H1 (cell line): ENCODE measurements around the gene ACER3. TPM values are rescaled to one million over a fixed set of nuclear protein-coding genes. Genes with fewer than 3 reads are reported as not detected.

Experiments
- CTCF ChIA-PET: fragments of 300-600 bp; sonication (Branson Sonifier 250); formaldehyde crosslinking; loops from one replicate; lab custom pipeline; 2021; ENCODE audit not compliant: partially characterized antibody; lab: Charles Lee
- POLR2A ChIA-PET: fragments of 300-600 bp; sonication (Branson Sonifier 250); formaldehyde crosslinking; loops from one replicate; lab custom pipeline; 2021; ENCODE audit warnings: inconsistent platforms; ENCODE audit not compliant: partially characterized antibody; lab: Charles Lee
- DNase-seq, 2 experiments: peaks; one replicate each; pipeline versions ENCODE4 v3.0.0 to v3.0.0-alpha.2; 2010 to 2022; ENCODE audit warnings: low spot score in 2 of 2, low read depth in 1 of 2, mixed read lengths in 1 of 2
- FAIRE-seq: peaks from 2 replicates; lab custom pipeline; 2011; peaks lifted over from hg19 to GRCh38; lab: Jason Lieb, UNC
- H2AFZ ChIP-seq: 2 replicates; pipeline ENCODE4 v1.8.1; 2012; ENCODE audit warnings: low read length, inconsistent platforms
- H2AK5ac ChIP-seq: 2 replicates; pipeline ENCODE4 v1.6.1; 2013; ENCODE audit warnings: low read depth, low read length
- H2BK120ac ChIP-seq: replicated peaks from 2 replicates; pipeline ENCODE3; 2013; ENCODE audit warnings: low read depth, low read length, inconsistent platforms
- H2BK12ac ChIP-seq: 2 replicates; pipeline ENCODE4 v1.6.1; 2013; ENCODE audit warnings: low read depth, low read length
- H2BK15ac ChIP-seq: 2 replicates; pipeline ENCODE4 v1.6.1; 2013; ENCODE audit warnings: low read length
- H2BK20ac ChIP-seq: 2 replicates; pipeline ENCODE4 v1.6.1; 2013; ENCODE audit warnings: low read length
- H2BK5ac ChIP-seq: 2 replicates; pipeline ENCODE4 v1.6.1; 2013; ENCODE audit warnings: low read depth, low read length
- H3K14ac ChIP-seq: 2 replicates; pipeline ENCODE4 v1.6.1; 2013; ENCODE audit warnings: inconsistent platforms; ENCODE audit not compliant: insufficient read length
- H3K18ac ChIP-seq: 2 replicates; pipeline ENCODE4 v1.6.1; 2013; ENCODE audit warnings: low read length; ENCODE audit errors: extremely low read depth
- H3K23ac ChIP-seq: 2 replicates; pipeline ENCODE4 v1.6.1; 2013; ENCODE audit warnings: inconsistent platforms; ENCODE audit not compliant: insufficient read length
- H3K23me2 ChIP-seq: 2 replicates; pipeline ENCODE4 v1.6.1; 2013; ENCODE audit warnings: low read depth, low read length
- H3K27ac ChIP-seq: 2 replicates; pipeline ENCODE4 v1.6.1; 2011; ENCODE audit warnings: low read depth, low read length, inconsistent platforms
- H3K27me3 ChIP-seq, 4 experiments: replicated peaks in 1 of 4; 1 replicate in 1 of 4; 2 replicates in 3 of 4; pipeline versions ENCODE4 v1.6.1 to v1.8.1; 2011 to 2013; ENCODE audit warnings: low read length in 3 of 4, mild to moderate bottlenecking in 3 of 4, inconsistent platforms in 2 of 4, mixed read lengths in 2 of 4, moderate library complexity in 1 of 4; ENCODE audit not compliant: control insufficient read depth in 3 of 4, insufficient read depth in 3 of 4; ENCODE audit errors: extremely low read depth in 1 of 4
- H3K36me3 ChIP-seq, 4 experiments: 2 replicates each; pipeline versions ENCODE4 v1.6.1 to v1.8.1; 2011 to 2013; ENCODE audit warnings: mild to moderate bottlenecking in 4 of 4, low read length in 3 of 4, moderate library complexity in 2 of 4, control low read depth in 1 of 4, inconsistent platforms in 1 of 4; ENCODE audit not compliant: insufficient read depth in 4 of 4, control insufficient read depth in 2 of 4
- H3K4ac ChIP-seq: replicated peaks from 2 replicates; pipeline ENCODE3; 2013; ENCODE audit warnings: low read length, low read depth, mixed read lengths, inconsistent platforms; ENCODE audit not compliant: insufficient read length
- H3K4me1 ChIP-seq, 4 experiments: replicated peaks in 1 of 4; 1 replicate in 1 of 4; 2 replicates in 3 of 4; pipeline versions ENCODE4 v1.6.1 to v1.8.1; 2011 to 2013; ENCODE audit warnings: low read length in 3 of 4, inconsistent platforms in 2 of 4, mixed read lengths in 1 of 4; ENCODE audit not compliant: insufficient read depth in 4 of 4, control insufficient read depth in 3 of 4
- H3K4me2 ChIP-seq, 2 experiments: 2 replicates each; pipeline versions ENCODE4 v1.6.1 to v1.8.1; 2011 to 2013; ENCODE audit warnings: low read depth in 2 of 2, low read length in 2 of 2, control low read depth in 1 of 2, inconsistent platforms in 1 of 2, mild to moderate bottlenecking in 1 of 2; ENCODE audit not compliant: insufficient read depth in 1 of 2
- H3K4me3 ChIP-seq, 4 experiments: fragments of 200-600, 300-600 bp in 1 of 4; sonication (generic), shearing (Covaris generic), sonication (Bioruptor Twin) in 1 of 4; 2 replicates each; pipeline versions ENCODE4 v1.5.1 to v1.8.1; 2011 to 2016; ENCODE audit warnings: low read length in 4 of 4, low read depth in 3 of 4, control low read depth in 2 of 4, inconsistent platforms in 2 of 4, mild to moderate bottlenecking in 2 of 4, mixed read lengths in 1 of 4, moderate library complexity in 1 of 4; ENCODE audit not compliant: insufficient read depth in 2 of 4; ENCODE audit errors: extremely low read depth in 1 of 4
- H3K56ac ChIP-seq: replicated peaks from 2 replicates; pipeline ENCODE3; 2013; ENCODE audit warnings: low read depth, mild to moderate bottlenecking, mixed read lengths, low read length, inconsistent platforms; ENCODE audit not compliant: insufficient read length
- H3K79me1 ChIP-seq: 2 replicates; pipeline ENCODE4 v1.6.1; 2013; ENCODE audit warnings: low read depth, low read length, control low read depth
- H3K79me2 ChIP-seq, 2 experiments: 2 replicates each; pipeline versions ENCODE4 v1.6.1 to v1.8.1; 2012 to 2013; ENCODE audit warnings: low read length in 2 of 2, mild to moderate bottlenecking in 2 of 2, inconsistent platforms in 1 of 2; ENCODE audit not compliant: insufficient read depth in 2 of 2, control insufficient read depth in 1 of 2
- H3K9ac ChIP-seq, 4 experiments: replicated peaks in 1 of 4; 1 replicate in 1 of 4; 2 replicates in 3 of 4; pipeline versions ENCODE4 v1.6.1 to v1.8.1; 2011 to 2013; ENCODE audit warnings: low read depth in 3 of 4, low read length in 3 of 4, control low read depth in 2 of 4, mild to moderate bottlenecking in 2 of 4, moderate library complexity in 2 of 4, inconsistent platforms in 1 of 4; ENCODE audit errors: extremely low read depth in 1 of 4
- H3K9me3 ChIP-seq, 2 experiments: 2 replicates each; pipeline versions ENCODE4 v1.6.1 to v1.8.1; 2012 to 2013; ENCODE audit warnings: mild to moderate bottlenecking in 2 of 2, moderate library complexity in 2 of 2, control low read depth in 1 of 2, inconsistent platforms in 1 of 2, low read depth in 1 of 2, low read length in 1 of 2, mixed read lengths in 1 of 2; ENCODE audit not compliant: insufficient read depth in 2 of 2
- H4K20me1 ChIP-seq, 2 experiments: replicated peaks in 1 of 2; 2 replicates each; pipeline versions ENCODE3 to v1.8.1; 2011 to 2013; ENCODE audit warnings: inconsistent platforms in 2 of 2, low read length in 2 of 2, mild to moderate bottlenecking in 1 of 2; ENCODE audit not compliant: insufficient read depth in 2 of 2, control insufficient read depth in 1 of 2
- H4K5ac ChIP-seq: 2 replicates; pipeline ENCODE4 v1.6.1; 2013; ENCODE audit warnings: low read length, low read depth, mixed read lengths, inconsistent platforms; ENCODE audit not compliant: insufficient read length
- H4K8ac ChIP-seq: 2 replicates; pipeline ENCODE4 v1.8.0; 2013; ENCODE audit warnings: mild to moderate bottlenecking, moderate library complexity, low read length, inconsistent platforms; ENCODE audit not compliant: insufficient read depth; ENCODE audit errors: extremely low read depth
- H4K91ac ChIP-seq: replicated peaks from 2 replicates; pipeline ENCODE3; 2013; ENCODE audit warnings: low read length, mixed read lengths, inconsistent platforms; ENCODE audit not compliant: insufficient read length
- BRCA1 ChIP-seq: IDR thresholded peaks from 2 replicates; pipeline ENCODE4 v1.6.1; 2012; ENCODE audit warnings: low read depth, low read length, improper control_type of control experiment
- CHD2 ChIP-seq: IDR thresholded peaks from 2 replicates; pipeline ENCODE4 v1.6.1; 2012; ENCODE audit warnings: low read length, improper control_type of control experiment
- EGR1 ChIP-seq: IDR thresholded peaks from 2 replicates; pipeline ENCODE4 v1.6.1; 2011; ENCODE audit warnings: low read depth, low read length, borderline replicate concordance
- EZH2 ChIP-seq: fragments of 200-600 bp; sonication (generic); IDR thresholded peaks from 2 replicates; pipeline ENCODE4 v1.7.1; 2012; ENCODE audit warnings: low read depth, mild to moderate bottlenecking, moderate library complexity, low read length, inconsistent platforms; ENCODE audit not compliant: severe bottlenecking
- HDAC2 ChIP-seq, 2 experiments: fragments of 300-600 bp in 1 of 2; sonication (generic) in 1 of 2; IDR thresholded peaks; 2 replicates each; pipeline ENCODE4 v1.6.1; 2011 to 2012; ENCODE audit warnings: low read depth in 2 of 2, low read length in 2 of 2, mild to moderate bottlenecking in 2 of 2, moderate library complexity in 2 of 2, borderline replicate concordance in 1 of 2, inconsistent platforms in 1 of 2
- NRF1 ChIP-seq: IDR thresholded peaks from 2 replicates; pipeline ENCODE4 v1.6.1; 2011; ENCODE audit warnings: mild to moderate bottlenecking, low read depth, low read length, improper control_type of control experiment
- POLR2A ChIP-seq, 2 experiments: IDR thresholded peaks; 1 replicate in 1 of 2; 2 replicates in 1 of 2; pipeline ENCODE4 v1.6.1; 2011; ENCODE audit warnings: low read depth in 2 of 2, low read length in 2 of 2, mild to moderate bottlenecking in 2 of 2; ENCODE audit errors: control extremely low read depth in 1 of 2
- POLR2AphosphoS5 ChIP-seq: IDR thresholded peaks from 2 replicates; pipeline ENCODE4 v1.6.1; 2011; ENCODE audit warnings: low read depth, low read length
- POU5F1 ChIP-seq: IDR thresholded peaks from 2 replicates; pipeline ENCODE4 v1.6.1; 2011; ENCODE audit warnings: low read depth, mild to moderate bottlenecking, low read length, moderate library complexity
- polyA plus RNA-seq, 7 experiments: library from polyadenylated mRNA; depleted of rRNA in 3 of 7; stranded (reverse) in 5 of 7; unstranded in 2 of 7; fragments of >200 nt in 5 of 7; fragments of 200-250 nt in 2 of 7; gene quantifications; 1 replicate in 5 of 7; 2 replicates in 1 of 7; 4 replicates in 1 of 7; pipeline versions ENCODE4 v1.2.1 to v1.2.3, GENCODE V29; 2011 to 2013; ENCODE audit warnings: missing spikeins in 2 of 7, mixed read lengths in 2 of 7
- total RNA-seq: library from RNA; stranded (reverse); fragmentation: NEBNext Ultra II Directional; extraction: Animal tissue kit (Norgen Biotek cat#: 25700); gene quantifications from 2 replicates; pipeline ENCODE4 v1.2.1, GENCODE V29; 2021
- TF ChIP-seq, protein P1 (sequence below), 3 experiments: IDR thresholded peaks; 1 replicate in 2 of 3; 2 replicates in 1 of 3; pipeline versions ENCODE4 v1.5.1 to v1.6.1; 2011; ENCODE audit warnings: low read length in 3 of 3, mild to moderate bottlenecking in 3 of 3, inconsistent platforms in 2 of 3, low read depth in 1 of 3, moderate library complexity in 1 of 3; ENCODE audit not compliant: insufficient read depth in 1 of 3; ENCODE audit errors: control extremely low read depth in 1 of 3
- TF ChIP-seq, protein P2 (sequence below): IDR thresholded peaks from 2 replicates; pipeline ENCODE4 v1.6.1; 2011; ENCODE audit warnings: low read depth, mild to moderate bottlenecking, low read length; ENCODE audit not compliant: insufficient read depth
- TF ChIP-seq, protein P3 (sequence below): IDR thresholded peaks from 2 replicates; pipeline ENCODE4 v1.6.1; 2012; ENCODE audit warnings: inconsistent platforms

Gene ACER3
- total and polyA plus RNA-seq, 2 of the 8 experiments (the other 6 are each of a cell fraction or from before 2014, with no cell fraction given) = 5.7 to 16.2 TPM

DNA sequence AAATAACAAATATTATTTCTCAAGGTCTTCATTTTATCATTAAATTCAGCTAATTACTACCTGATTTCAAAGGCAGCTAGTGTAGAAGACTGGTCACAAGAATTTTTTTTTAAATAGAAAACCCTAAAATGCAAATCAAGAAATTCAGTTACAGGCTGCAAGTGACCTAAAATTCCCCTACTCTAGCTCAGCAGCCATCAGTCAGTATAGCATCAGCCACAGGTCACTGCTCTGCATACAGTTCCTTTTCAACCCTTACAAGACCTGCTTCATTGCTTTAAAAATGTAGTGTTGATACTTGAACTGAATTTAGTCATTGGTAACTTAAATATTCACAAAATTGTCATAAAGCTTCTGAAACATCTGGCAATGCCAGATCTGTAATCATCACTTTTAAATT lies 164.0 kb downstream of the ACER3 start:
- Histone ChIP-seq H3K79me1 (no peaks in the 10 kb centered on the region), H3K9me3 (no peaks in the 10 kb centered on the region), H3K27me3 (0 out of 7 replicates have a peak, but pooled peaks cover 0 to 2% (median 0%) of the 10 kb centered on the region in 4 experiments), H3K4ac (no peak overlapping the region), H2AFZ (no peak overlapping the region), H3K27ac (no peak overlapping the region), H3K23me2 (no peaks in the 10 kb centered on the region), H2BK120ac (no peak overlapping the region), H4K8ac (no peak overlapping the region), H4K20me1 (no peaks in the 10 kb centered on the region), H3K23ac (no peak overlapping the region), H3K79me2 (no peaks in the 10 kb centered on the region), H3K9ac (no peak overlapping the region), H3K4me3 (no peak overlapping the region), H2BK20ac (no peak overlapping the region), H2AK5ac (no peak overlapping the region), H4K91ac (no peak overlapping the region), H3K4me1 (peaks cover 0 to 4% (median 1%) of the 10 kb centered on the region in 4 experiments; a peak in 2 of 7 replicates), H3K4me2 (no peak overlapping the region), H3K36me3 (no peaks in the 10 kb centered on the region), H3K18ac (no peak overlapping the region), H3K14ac (no peak overlapping the region), H2BK15ac (no peak overlapping the region), H2BK12ac (no peak overlapping the region), H2BK5ac (no peak overlapping the region), H3K56ac (no peak overlapping the region), H4K5ac (no peak overlapping the region)
- FAIRE-seq (no peak), DNase-seq (no peak)
- CTCF ChIA-PET = interaction anchor here (1.0 to 4.6 kb wide), 6 partner anchors 10 to 290 kb away, joined by 3 to 27 read pairs (median 5); partner anchors contain the start of gene B3GNT6
- POLR2A ChIA-PET = no interaction called here
- TF ChIP-seq BRCA1 (no peak), NRF1 (no peak), POLR2AphosphoS5 (no peak), POU5F1 (no peak), EZH2 (no peak), POLR2A (IDR thresholded peaks at IDR 0.05; ENCODE audit: control extremely low read depth in 1 of 2, low read depth in 2 of 2, low read length in 2 of 2) (no peak), HDAC2 (IDR thresholded peaks at IDR 0.05; ENCODE audit: borderline replicate concordance in 1 of 2, low read depth in 2 of 2, low read length in 2 of 2) (no peak), CHD2 (no peak), EGR1 (no peak)
- TF ChIP-seq, protein P1, sequence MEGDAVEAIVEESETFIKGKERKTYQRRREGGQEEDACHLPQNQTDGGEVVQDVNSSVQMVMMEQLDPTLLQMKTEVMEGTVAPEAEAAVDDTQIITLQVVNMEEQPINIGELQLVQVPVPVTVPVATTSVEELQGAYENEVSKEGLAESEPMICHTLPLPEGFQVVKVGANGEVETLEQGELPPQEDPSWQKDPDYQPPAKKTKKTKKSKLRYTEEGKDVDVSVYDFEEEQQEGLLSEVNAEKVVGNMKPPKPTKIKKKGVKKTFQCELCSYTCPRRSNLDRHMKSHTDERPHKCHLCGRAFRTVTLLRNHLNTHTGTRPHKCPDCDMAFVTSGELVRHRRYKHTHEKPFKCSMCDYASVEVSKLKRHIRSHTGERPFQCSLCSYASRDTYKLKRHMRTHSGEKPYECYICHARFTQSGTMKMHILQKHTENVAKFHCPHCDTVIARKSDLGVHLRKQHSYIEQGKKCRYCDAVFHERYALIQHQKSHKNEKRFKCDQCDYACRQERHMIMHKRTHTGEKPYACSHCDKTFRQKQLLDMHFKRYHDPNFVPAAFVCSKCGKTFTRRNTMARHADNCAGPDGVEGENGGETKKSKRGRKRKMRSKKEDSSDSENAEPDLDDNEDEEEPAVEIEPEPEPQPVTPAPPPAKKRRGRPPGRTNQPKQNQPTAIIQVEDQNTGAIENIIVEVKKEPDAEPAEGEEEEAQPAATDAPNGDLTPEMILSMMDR (IDR thresholded peaks at IDR 0.05; ENCODE audit: control extremely low read depth in 1 of 3, insufficient read depth in 1 of 3, low read depth in 1 of 3, low read length in 3 of 3) = no peak
- TF ChIP-seq, protein P2, sequence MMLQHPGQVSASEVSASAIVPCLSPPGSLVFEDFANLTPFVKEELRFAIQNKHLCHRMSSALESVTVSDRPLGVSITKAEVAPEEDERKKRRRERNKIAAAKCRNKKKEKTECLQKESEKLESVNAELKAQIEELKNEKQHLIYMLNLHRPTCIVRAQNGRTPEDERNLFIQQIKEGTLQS = no peak
- TF ChIP-seq, protein P3, sequence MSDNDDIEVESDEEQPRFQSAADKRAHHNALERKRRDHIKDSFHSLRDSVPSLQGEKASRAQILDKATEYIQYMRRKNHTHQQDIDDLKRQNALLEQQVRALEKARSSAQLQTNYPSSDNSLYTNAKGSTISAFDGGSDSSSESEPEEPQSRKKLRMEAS = no peak
